ENCODE data around the gene TRIM14.
"Not testable (repeated sequence)": the region's sequence is repeated elsewhere in the genome, so short reads cannot be mapped to it uniquely, and the experiment has no call there.

TRIM14 gene

GRCh38 chr9:98144076-98144475 is 25.1 kb upstream of the TRIM14 start:
- DNase-seq (ENCODE audit: low read depth, low spot score) = no peak
- no peak overlapping the region for H3K4me3 ChIP-seq (ENCODE audit: low read length)

- DNase-seq (ENCODE audit: low read depth, low spot score) = no peak
- H3K4me3 ChIP-seq (ENCODE audit: low read length) = no peak overlapping the region
Measured at GRCh38 chr9:98142925-98143481, 24.0 kb upstream of the TRIM14 start.

- DNase-seq (ENCODE audit: low read depth, low spot score) = no peak
- no peak overlapping the region for H3K4me3 ChIP-seq (ENCODE audit: low read length)
Measured at GRCh38 chr9:98142182-98142907, 23.3 kb upstream of the TRIM14 start.

DNA sequence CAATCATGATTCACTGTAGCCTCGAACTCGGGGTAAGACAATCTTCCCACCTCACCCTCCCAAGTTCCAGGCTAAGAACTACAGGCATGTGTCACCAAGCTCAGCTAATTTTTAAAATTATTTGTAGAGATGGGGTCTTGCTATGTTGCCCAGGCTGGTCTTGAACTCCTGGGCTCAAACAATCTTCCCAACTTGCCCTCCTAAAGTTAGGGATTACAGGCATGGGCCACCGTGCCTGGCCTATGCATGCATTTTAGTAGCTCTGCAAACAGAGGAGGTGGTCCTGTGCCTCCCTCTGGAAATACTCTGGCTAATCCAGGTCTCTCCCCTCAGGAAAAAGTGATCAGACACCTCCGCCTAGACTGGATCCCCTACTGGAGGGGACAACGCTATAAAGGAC is 21.5 kb upstream of the TRIM14 start:
- DNase-seq (ENCODE audit: low read depth, low spot score) = no peak
- no peak overlapping the region for H3K4me3 ChIP-seq (ENCODE audit: low read length)

DNA sequence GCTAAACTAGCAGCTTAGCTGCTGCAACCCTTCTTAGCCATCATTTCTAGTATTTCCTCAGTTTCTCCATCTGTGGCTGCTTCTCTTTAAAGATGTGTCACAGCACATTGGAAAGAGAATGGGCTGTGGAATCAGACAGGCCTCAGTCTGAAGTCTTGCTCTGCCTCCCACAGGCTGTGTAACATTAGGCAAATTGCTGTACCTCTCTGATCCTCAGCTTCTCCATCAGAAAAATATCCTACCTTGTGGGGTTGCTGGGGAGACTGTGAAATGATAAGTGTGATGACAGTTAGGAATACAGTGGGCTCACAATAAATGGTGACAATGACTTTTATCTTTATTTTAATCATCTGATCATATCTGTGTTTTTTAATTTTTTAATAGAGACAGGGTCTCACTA is 17.5 kb upstream of the TRIM14 start:
- no peak overlapping the region for H3K4me3 ChIP-seq (ENCODE audit: low read length)
- no peak for DNase-seq (ENCODE audit: low read depth, low spot score)

GRCh38 chr9:98135938-98136337 is 16.9 kb upstream of the TRIM14 start:
- H3K4me3 ChIP-seq (ENCODE audit: low read length) = no peak overlapping the region
- no peak for DNase-seq (ENCODE audit: low read depth, low spot score)

- no peak overlapping the region for H3K4me3 ChIP-seq (ENCODE audit: low read length)
- no peak for DNase-seq (ENCODE audit: low read depth, low spot score)
Measured at GRCh38 chr9:98135558-98135934, 16.5 kb upstream of the TRIM14 start.

- H3K4me3 ChIP-seq (ENCODE audit: low read length) = no peak overlapping the region
- no peak for DNase-seq (ENCODE audit: low read depth, low spot score)
Measured at GRCh38 chr9:98134702-98135557, 15.9 kb upstream of the TRIM14 start.

- DNase-seq (ENCODE audit: low read depth, low spot score) = no peak
- H3K4me3 ChIP-seq (ENCODE audit: low read length) = no peak overlapping the region
Measured at GRCh38 chr9:98132806-98133631, 14.0 kb upstream of the TRIM14 start.

GRCh38 chr9:98132158-98132557 is 13.1 kb upstream of the TRIM14 start:
- H3K4me3 ChIP-seq (ENCODE audit: low read length) = no peak overlapping the region
- DNase-seq (ENCODE audit: low read depth, low spot score) = no peak

DNA sequence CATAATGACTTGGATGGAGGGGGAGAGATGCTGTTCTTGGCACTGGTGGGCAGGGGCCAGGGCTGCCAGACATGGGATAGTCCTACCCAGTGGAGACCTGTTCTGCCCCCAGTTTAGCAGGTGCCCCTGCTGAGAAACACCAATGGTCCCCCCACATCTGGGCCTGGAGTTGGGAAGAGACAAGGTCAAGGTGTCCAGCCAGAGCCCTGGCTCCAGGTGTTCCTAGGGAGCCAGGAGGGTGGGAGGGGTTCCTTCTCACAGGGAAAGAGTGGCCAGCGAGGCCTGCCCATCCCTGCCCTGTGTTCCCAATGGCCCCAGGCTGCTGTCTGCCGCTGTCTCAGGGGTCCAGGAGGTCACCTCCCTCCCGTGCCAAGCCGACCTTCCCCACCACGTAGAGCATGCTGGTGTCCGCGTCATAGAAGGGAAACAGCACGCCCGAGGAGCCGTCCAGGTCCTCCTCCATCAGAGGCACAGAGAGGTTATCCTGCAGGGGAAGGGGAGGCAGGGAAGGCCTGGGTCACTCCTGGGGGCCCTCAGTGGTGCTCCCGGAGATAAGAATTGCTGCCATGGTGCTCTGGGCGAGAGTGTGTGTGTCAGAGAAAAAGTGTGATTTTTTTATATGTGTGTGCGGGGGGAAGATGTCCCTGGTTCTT is 11.7 kb upstream of the TRIM14 start:
- no peak overlapping the region for H3K4me3 ChIP-seq (ENCODE audit: low read length)
- no peak for DNase-seq (ENCODE audit: low read depth, low spot score)

DNA sequence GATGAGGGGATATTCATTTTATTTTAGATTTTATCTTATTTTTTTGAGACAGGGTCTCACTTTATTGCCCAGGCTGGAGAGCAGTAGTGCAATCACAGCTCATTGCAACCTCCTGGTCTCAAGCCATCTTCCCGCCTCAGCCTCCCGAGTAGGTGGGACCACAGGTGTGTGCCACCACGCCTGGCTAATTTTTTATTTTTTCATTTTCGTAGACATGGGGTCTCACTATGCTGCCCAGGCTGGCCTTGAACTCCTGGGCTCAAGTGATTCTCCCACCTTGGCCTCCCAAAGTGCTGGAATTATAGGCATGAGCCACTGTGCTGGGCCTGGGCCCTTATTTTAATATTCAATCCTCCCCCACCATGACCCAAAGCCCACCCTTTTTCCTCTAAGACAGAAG is 11.0 kb upstream of the TRIM14 start:
- DNase-seq (ENCODE audit: low read depth, low spot score); H3K4me3 ChIP-seq (ENCODE audit: low read length): not testable (repeated sequence)

DNA sequence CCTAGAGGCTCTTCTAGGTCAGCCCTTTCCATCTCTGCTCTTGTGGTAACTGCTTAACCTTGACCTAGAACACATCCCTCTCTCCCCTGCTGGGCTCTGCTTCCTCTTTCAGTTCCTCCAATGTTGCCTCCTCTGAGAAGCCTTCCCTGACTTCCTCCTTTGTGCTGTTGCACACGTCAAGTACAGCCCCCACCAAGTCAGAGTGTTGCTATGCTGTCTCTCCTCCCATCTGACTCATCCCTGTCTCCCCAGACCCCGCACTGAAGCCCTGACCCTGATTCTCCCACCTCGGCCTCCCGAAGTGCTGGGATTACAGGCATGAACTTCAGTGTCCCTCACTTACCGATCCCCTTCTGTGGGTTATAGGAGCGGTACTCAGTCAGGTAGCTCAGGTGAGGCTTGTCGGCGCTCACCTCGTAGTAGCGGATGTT is 10.4 kb upstream of the TRIM14 start:
- H3K4me3 ChIP-seq (ENCODE audit: low read length) = no peak overlapping the region
- DNase-seq (ENCODE audit: low read depth, low spot score) = no peak

GRCh38 chr9:98128316-98128715 is 9.3 kb upstream of the TRIM14 start:
- H3K4me3 ChIP-seq (ENCODE audit: low read length) = no peak overlapping the region
- DNase-seq (ENCODE audit: low read depth, low spot score) = no peak

GRCh38 chr9:98127226-98127625 is 8.2 kb upstream of the TRIM14 start:
- no peak overlapping the region for H3K4me3 ChIP-seq (ENCODE audit: low read length)
- DNase-seq (ENCODE audit: low read depth, low spot score) = no peak

DNA sequence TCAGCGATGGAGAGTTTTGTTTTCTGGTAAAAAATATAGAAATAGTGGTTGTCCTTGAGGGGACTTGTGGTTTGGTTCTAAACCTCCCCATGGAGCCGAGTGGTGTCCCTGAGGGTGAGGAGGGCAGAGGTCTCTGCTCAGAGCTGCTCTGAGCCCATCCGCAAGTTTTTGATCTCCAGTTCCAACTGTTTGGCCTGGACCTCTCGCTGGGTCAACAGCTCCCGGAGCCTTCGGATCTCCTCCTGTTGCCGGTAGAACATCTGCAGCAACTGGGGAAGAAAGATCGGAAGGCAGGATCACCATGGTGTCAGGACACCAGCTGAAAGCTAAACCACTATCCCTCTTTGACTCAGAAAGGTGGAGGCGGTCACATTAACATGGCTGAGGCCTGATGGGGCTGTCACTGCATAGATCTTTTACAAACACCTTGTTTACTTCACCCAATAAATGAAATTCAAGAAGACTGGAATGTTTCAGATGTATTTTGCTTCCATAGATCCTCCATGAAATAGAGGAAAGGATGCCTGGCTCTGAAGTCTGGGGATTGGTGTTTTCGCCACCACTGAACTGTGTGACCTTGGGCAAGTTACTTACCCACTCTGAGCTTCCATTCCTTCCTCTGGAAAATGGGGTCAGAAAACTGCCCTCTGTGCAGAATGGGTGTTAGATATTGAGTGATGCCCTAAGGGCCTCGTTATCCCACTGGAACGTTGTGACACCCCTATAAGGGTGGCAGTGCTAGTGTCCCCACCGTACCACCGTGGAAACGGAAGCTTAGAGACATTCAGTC is 5.8 kb upstream of the TRIM14 start:
- no peak overlapping the region for H3K4me3 ChIP-seq (ENCODE audit: low read length)
- DNase-seq (ENCODE audit: low read depth, low spot score) = no peak

GRCh38 chr9:98124091-98124490 is 5.1 kb upstream of the TRIM14 start:
- DNase-seq (ENCODE audit: low read depth, low spot score) = not testable (repeated sequence)

GRCh38 chr9:98121058-98121457 is 2.0 kb upstream of the TRIM14 start:
- H3K4me3 ChIP-seq (ENCODE audit: low read length) = no peak overlapping the region
- no peak for DNase-seq (ENCODE audit: low read depth, low spot score)

More at GRCh38 chr9:98124091-98124490, 5.1 kb upstream of the TRIM14 start:
- not testable (repeated sequence) for H3K4me3 ChIP-seq (ENCODE audit: low read length)
